HG03159 (cell line): ENCODE measurements around the gene NHERF2.

Source experiments
- ATAC-seq: cut with Tn5 transposase; IDR thresholded peaks from one replicate; pipeline ENCODE4 v1.9.1; 2021; ENCODE audit warnings: mild to moderate bottlenecking, moderate library complexity; ENCODE audit not compliant: unreplicated experiment

The NHERF2 gene

GRCh38 chr16:2026461-2027023 is at the start of gene NHERF2:
NHERF2 (plus strand) TSS chr16:2026902; CDS start chr16:2027006, 104 bp downstream.
- ATAC-seq: no peak

GRCh38 chr16:1976951-1977874 is 49.5 kb upstream of the NHERF2 start:
- ATAC-seq: no peak

GRCh38 chr16:1977875-1978268 is 48.8 kb upstream of the NHERF2 start:
- ATAC-seq: no peak

- no peak for ATAC-seq
Measured at GRCh38 chr16:1978476-1979120, 48.1 kb upstream of the NHERF2 start.

- ATAC-seq: no peak
Measured at GRCh38 chr16:1979271-1980029, 47.3 kb upstream of the NHERF2 start.

- no peak for ATAC-seq
Measured at GRCh38 chr16:1980030-1980769, 46.5 kb upstream of the NHERF2 start.

- no peak for ATAC-seq
Measured at GRCh38 chr16:1980770-1981087, 46.0 kb upstream of the NHERF2 start.

- ATAC-seq: no peak
Measured at GRCh38 chr16:1981398-1981836, 45.3 kb upstream of the NHERF2 start, which contains the start of gene NOXO1. NOXO1 (minus strand) TSS chr16:1981469; CDS start chr16:1981179, 290 bp downstream.

GRCh38 chr16:1982013-1982433 is 44.7 kb upstream of the NHERF2 start:
- ATAC-seq: no peak

- ATAC-seq: no peak
Measured at GRCh38 chr16:1982991-1983543, 43.6 kb upstream of the NHERF2 start.

- ATAC-seq: peak; percentile 52
Measured at GRCh38 chr16:1983544-1984346, 43.0 kb upstream of the NHERF2 start, which contains the start of gene GFER. GFER (plus strand) TSS chr16:1984193; CDS start chr16:1984219, 26 bp downstream.

- ATAC-seq: peak; percentile 8
Measured at GRCh38 chr16:1984347-1985225, 42.1 kb upstream of the NHERF2 start.

- ATAC-seq: no peak
Measured at GRCh38 chr16:1985466-1986150, 41.1 kb upstream of the NHERF2 start.

GRCh38 chr16:1987198-1987597 is 39.5 kb upstream of the NHERF2 start:
- ATAC-seq: no peak

GRCh38 chr16:1989209-1990100 is 37.2 kb upstream of the NHERF2 start, which contains the start of gene SYNGR3:
SYNGR3 (plus strand) TSS chr16:1989970; CDS start chr16:1990103, 133 bp downstream.
- ATAC-seq: no peak

GRCh38 chr16:1990101-1990350 is 36.7 kb upstream of the NHERF2 start:
- ATAC-seq: no peak
